NCI-H446 (cell line): Measurements from ENCODE around the gene STX8.
"Not testable (repeated sequence)": the region's sequence is repeated elsewhere in the genome, so short reads cannot be mapped to it uniquely, and the experiment has no call there.

Experiments used
- DNase-seq, 2 experiments: peaks; one replicate each; lab custom pipeline; 2025; lab: John Stamatoyannopoulos, UW

The STX8 gene

GRCh38 chr17:9261081-9262012 is 314.3 kb downstream of the STX8 start:
- no peak for DNase-seq

DNA sequence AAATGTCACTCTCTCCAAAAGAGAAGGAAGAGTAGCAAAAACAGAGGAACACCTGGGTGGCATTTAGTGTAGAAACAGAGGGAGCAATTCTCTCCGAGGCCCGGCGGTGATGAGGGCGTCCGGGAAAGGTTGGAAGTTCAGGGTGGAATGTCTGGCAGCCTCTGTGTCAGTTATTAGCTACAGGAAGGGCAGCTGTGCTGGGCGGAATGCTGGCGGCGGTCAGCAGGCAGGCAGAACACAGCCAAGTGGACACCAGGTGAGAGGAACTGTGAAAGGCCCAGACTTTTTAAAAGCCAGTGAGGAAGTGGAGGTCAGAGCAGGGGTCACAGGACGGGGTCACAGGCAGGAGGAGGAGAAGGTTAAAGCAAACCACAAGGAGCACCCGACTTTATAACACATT is 316.2 kb downstream of the STX8 start:
- DNase-seq, result no peak

DNA sequence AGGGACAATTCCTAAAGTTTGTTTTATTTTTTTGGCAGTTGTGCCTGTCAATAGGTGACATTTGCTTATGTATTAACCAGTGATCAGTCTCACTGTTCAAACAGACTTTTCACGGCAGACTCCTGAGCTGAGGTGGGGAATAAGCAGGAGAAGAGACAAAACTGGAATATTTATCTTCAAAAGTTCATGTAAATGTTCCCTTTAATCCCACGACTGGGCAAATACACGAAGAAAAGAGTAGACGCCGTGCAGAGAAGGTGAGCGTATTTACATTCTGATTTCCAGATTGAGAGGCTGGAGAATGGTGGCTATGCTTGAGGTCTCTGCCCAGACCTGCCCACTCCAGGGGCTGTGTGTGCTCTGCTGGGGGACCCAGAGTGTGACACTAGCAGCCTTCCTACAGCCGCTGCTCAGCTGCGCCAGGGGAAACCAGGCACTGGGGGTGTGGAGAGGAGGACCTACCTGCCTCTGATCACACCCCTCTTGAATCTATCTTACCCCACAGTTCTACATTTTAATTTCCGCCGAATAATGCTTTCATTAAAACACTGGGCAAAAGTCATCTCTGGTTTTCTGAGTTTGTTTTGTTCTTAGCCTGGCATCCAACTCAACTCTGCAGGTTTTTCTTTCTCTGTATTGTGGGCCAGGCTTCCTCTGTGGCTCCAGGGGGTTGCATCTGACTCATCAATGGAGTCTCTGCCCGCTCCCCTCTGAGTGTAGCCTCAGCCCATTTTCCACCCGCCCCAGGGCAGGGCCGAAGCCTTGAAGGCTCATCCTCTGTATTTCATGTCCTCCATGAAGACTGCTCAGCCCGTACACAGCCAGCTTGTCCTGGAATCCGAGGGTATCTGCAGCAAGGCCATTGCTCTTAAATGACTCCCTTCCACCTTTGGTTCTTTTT is 317.3 kb downstream of the STX8 start:
- no peak for DNase-seq

DNA sequence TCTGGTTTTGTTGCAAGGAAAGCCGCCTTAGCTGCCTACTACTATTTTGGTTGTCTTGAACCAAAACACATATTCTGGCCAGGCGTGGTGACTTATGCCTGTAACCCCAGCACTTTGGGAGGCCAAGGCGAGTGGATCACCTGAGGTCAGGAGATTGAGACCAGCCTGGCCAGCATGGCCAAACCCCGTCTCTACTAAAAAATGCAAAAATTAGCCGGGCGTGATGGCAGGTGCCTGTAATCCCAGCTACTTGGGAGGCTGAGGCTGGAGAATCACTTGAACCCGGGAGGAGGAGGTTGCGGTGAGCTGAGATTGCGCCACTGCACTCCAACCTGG is 318.0 kb downstream of the STX8 start:
- DNase-seq, result not testable (repeated sequence)

DNA sequence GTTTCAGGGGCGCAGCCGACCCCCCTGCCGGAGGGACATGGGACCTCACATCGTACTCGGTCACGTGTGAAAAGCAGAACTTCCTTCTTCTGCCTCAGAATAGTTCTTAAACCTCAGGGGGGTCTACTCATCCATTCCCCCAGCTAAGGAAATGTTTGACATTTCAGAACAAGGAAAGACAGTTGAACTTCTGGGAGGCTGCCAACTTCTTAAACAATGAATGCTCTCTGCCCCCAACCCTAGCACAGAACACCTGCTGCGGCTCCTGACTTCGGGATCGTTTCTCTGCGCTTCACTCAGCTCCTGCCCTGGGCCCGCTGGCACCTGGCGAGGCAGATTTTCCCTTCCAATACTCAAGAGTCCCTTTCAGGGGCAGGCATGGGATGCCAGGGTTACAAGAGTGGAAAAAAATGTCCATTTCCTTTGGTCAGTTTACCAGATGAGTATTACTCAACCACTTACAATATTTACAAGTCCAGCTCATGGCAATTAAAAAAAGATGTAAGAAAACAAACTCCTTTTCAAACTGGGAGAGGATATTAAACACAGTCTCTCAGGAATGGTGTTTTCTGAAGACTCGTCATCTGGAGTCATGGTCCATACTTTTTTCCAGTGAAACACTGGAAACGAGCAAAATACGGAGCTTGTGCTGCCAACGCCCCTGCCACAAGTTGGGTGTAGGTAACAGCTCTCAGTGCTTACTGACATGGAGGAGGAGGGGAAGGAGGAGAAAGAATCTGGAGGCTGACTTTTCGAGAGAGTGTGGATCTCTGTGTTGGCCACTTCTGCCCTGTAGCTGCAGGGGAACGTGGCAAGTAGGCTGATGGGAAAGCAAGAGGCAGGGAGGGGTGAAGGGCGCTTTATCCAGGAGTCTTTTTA is 318.6 kb downstream of the STX8 start:
- no peak for DNase-seq

DNA sequence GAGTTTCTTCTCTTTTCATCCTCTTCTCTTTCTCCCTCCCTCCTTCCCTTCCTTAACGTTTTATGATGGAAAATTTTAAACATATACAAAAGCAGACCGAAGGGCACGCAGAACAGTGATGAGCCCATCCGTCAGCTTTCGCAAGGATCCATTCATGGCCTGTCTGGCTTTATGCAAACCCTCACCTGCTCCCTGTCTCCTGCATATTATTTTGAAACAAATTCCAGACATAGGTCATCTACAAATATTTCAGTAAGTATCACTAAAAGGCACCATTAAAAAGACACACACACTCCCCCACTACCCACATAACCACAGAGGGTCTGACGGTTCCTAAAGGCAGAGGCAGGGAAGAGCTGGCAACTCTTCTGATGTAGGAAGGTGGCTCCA is 319.3 kb downstream of the STX8 start:
- DNase-seq, result no peak

DNA sequence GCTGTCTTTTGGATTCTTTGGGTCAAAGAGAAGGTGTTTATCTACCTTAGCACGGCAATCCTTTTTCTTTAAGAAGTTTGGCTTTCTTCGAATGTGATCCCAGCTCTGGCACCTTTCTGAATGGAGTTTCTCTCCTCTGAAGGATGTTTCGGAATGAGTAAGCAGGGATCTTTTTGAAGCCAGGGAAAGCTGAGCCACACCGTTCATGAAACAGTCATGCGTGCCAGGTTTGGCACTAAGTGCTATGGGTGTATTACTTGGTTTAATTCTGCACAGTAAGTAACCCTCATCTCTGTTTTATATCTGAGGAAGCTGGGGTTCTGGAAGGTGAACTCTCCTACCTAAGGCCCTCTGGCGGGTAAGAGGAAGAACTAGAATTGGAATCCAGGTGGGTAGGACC is 319.8 kb downstream of the STX8 start:
- DNase-seq, result no peak

- DNase-seq, result no peak
These were observed 320.8 kb downstream of the STX8 start for GRCh38 chr17:9254841-9255240.

GRCh38 chr17:9253308-9253707 is 322.3 kb downstream of the STX8 start:
- DNase-seq, result no peak

GRCh38 chr17:9251273-9251672 is 324.3 kb downstream of the STX8 start:
- no peak for DNase-seq

DNA sequence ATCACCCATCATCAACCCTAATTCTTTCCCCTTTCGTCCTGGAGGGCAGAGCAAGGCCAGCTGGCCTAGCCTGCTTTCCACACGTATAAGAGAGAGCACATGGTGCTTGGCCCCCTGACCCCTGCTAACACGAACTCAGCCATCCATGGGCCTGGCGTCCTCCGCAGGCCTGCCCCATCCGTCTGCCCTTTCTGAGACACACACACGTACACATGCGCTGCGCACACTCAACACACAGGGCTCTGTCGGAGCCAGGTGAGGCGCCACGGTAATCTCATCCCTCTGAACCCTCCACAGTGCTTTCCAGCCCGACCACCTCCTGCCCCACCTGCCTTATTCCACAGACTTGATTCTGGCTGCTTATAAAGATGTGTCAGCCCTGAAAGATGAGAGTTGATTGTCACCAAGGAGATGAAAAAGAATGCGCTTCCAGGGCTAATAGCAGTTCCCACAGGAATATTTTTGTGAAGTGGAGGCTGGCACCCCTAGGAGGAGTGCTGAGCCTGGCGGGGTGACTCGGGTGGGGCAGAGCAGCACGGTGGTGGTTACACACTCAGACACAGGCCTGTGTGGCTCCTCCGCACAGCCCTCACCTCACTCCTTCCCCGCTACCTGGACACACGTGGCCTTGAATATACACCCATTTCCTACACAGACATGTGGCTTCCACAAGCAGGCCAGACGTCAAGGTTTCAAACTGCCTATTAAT is 326.2 kb downstream of the STX8 start:
- no peak for DNase-seq

DNA sequence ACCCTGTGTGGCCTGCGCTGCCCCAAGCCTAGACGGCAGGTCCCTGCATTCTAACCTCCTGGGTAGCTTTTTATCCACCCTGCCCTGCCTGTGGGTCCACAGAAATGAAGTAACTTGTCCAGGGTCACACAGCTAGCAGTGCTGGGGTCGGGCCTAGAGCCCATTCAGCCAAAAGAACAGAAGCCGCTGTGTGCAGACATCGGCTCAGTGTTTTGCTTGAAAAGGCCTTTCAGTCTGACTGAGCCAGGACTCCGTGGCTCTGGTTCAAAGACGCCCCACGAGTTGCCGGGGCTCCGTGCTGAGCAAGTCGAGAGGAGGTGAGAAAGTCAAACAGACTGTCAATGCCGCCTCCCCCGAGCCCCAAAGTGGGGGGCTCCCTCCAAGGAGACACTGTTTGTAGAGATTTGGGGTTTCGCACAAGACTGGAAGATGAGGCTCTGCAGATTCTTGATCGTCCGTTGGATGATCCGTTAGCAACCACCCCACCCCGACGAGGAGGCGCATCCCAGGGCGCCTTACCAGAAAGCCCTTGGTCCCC is 328.1 kb downstream of the STX8 start:
- no peak for DNase-seq

- no peak for DNase-seq
These were observed 331.3 kb downstream of the STX8 start for GRCh38 chr17:9244066-9245052.

DNA sequence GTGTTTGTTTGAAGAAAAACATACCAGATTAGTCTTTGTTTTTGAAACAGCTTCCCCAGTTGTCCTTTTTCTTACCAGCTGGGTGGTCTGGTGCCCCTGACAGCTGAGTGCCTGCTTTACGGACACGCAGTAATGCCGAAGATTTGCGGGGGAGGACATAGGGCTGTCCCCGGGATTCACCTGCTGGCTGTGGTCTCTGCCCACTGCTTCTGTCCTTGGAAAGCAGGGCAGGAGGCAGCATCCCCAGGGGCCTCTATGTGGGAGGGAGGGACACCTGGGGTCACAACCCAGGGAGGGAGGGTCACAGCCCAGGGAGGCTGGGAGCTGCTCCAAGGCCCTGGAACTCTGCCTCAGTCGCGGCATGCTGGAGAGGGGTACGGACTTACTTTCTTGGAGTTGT is 332.6 kb downstream of the STX8 start:
- no peak for DNase-seq

DNA sequence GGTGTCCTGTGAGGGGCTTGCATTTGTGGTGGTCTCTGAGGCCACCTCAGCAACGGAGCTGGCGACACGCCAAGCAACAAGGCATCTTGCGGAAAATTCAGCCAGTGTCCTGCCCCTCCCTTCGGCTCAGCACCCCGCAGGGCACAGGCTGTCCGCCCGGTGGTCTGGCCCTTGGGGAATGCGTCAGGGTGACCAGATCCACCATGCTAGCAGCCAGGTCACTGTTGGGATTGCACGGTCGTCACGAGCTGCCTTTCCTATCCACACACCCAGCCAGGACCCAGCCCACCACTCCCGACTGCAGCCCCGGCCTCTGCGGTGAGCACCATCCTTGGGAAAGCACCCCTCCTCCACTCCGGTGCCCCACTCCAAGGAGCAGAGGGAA is 333.1 kb downstream of the STX8 start:
- DNase-seq, result no peak

DNA sequence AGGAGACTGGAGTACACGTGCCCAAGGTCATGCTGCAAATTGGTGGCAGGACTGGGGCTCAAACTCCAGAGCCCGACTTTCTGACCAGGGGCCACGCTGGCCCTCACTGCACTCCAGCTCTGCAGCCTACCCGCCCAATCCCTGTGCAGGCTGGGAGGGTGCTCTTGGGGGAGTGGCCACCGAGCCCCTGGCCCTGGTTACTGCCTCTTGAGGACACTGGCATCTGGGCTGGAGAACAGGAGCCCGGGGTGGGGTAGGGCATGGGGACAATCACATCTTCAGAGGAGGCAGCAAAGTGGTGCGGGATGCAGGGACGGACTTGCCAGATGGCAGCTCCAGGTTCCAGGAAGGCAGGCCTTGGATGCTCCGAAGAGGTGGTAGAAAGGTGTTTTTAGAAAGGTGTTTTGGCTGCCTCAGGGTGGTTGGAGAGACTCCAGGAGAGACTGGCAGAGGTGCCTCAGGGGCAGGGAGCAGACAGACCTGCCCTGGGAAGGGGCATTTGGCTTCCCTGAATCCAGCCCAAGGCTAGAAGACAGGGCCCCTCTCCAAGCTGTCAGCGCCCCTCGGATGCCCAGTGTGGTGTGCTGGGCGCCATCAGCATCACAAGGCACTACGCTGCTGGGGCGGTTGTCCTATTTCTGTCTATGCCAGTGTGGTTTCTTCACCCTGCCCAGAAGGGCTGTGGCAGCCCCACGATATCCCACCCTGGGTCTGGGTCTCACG is 333.7 kb downstream of the STX8 start:
- DNase-seq, result no peak

- no peak for DNase-seq
These were observed 334.3 kb downstream of the STX8 start for GRCh38 chr17:9241371-9241712.

- DNase-seq, result no peak
These were observed 334.8 kb downstream of the STX8 start for GRCh38 chr17:9240659-9241370.
